IPS-18a (cell line): ENCODE results near the gene C17orf58.
"Not testable (repeated sequence)": the region's sequence is repeated elsewhere in the genome, so short reads cannot be mapped to it uniquely, and the experiment has no call there.

Experiments used
- H3K27ac ChIP-seq: one replicate; pipeline ENCODE4 v1.5.1; 2013; ENCODE audit warnings: low read length
- H3K27me3 ChIP-seq: one replicate; pipeline ENCODE4 v1.6.1; 2013; ENCODE audit warnings: mild to moderate bottlenecking, low read length; ENCODE audit not compliant: control insufficient read depth, insufficient read depth
- H3K36me3 ChIP-seq: one replicate; pipeline ENCODE4 v1.6.1; 2013; ENCODE audit warnings: low read depth, low read length; ENCODE audit not compliant: control insufficient read depth
- H3K4me1 ChIP-seq: one replicate; pipeline ENCODE4 v1.6.1; 2013; ENCODE audit warnings: low read depth, low read length; ENCODE audit not compliant: control insufficient read depth
- H3K4me3 ChIP-seq: one replicate; pipeline ENCODE4 v1.5.1; 2013; ENCODE audit warnings: low read length
- H3K9ac ChIP-seq: one replicate; pipeline ENCODE4 v1.6.1; 2013; ENCODE audit warnings: mild to moderate bottlenecking, low read length, moderate library complexity
- H3K9me3 ChIP-seq: one replicate; pipeline ENCODE4 v1.6.1; 2013; ENCODE audit warnings: low read depth, low read length; ENCODE audit not compliant: control insufficient read depth

C17orf58 gene

GRCh38 chr17:68020409-68020756, 24.1 kb upstream of the C17orf58 start:
- Histone ChIP-seq H3K27ac (peak overlapping the region; percentile 68), H3K9me3 (no peaks in the 10 kb centered on the region)

GRCh38 chr17:68019675-68020408, 23.6 kb upstream of the C17orf58 start:
- no peaks in the 10 kb centered on the region for H3K9me3 ChIP-seq
- H3K27me3 ChIP-seq: no peaks in the 10 kb centered on the region
- H3K4me3 ChIP-seq: peak overlapping the region; percentile 89
- H3K27ac ChIP-seq: peak overlapping the region; percentile 68
- no peaks in the 10 kb centered on the region for H3K36me3 ChIP-seq
- peaks cover 14% of the 10 kb centered on the region for H3K4me1 ChIP-seq
- peak overlapping the region; percentile 94 for H3K9ac ChIP-seq

More at GRCh38 chr17:68020409-68020756, 24.1 kb upstream of the C17orf58 start:
- Histone ChIP-seq H3K27me3 (no peaks in the 10 kb centered on the region), H3K4me3 (peak overlapping the region; percentile 89), H3K9ac (peak overlapping the region; percentile 94), H3K4me1 (peaks cover 14% of the 10 kb centered on the region), H3K36me3 (no peaks in the 10 kb centered on the region)

GRCh38 chr17:68019336-68019674, 23.0 kb upstream of the C17orf58 start:
- Histone ChIP-seq H3K27me3 (no peaks in the 10 kb centered on the region), H3K9me3 (no peaks in the 10 kb centered on the region), H3K27ac (no peak overlapping the region), H3K4me1 (peaks cover 14% of the 10 kb centered on the region), H3K36me3 (no peaks in the 10 kb centered on the region), H3K4me3 (peak overlapping the region; percentile 51), H3K9ac (no peak overlapping the region)

- H3K4me3 ChIP-seq, H3K27me3 ChIP-seq, H3K27ac ChIP-seq, H3K9ac ChIP-seq, H3K36me3 ChIP-seq, H3K9me3 ChIP-seq: not testable (repeated sequence)
- H3K4me1 ChIP-seq: peaks cover 14% of the 10 kb centered on the region
These were observed 22.2 kb upstream of the C17orf58 start for GRCh38 chr17:68018493-68018892.

GRCh38 chr17:68016838-68017237, 20.6 kb upstream of the C17orf58 start:
- Histone ChIP-seq H3K9ac (no peak overlapping the region), H3K9me3 (no peaks in the 10 kb centered on the region), H3K27ac (no peak overlapping the region), H3K4me3 (no peak overlapping the region), H3K27me3 (no peaks in the 10 kb centered on the region), H3K36me3 (no peaks in the 10 kb centered on the region), H3K4me1 (peaks cover 14% of the 10 kb centered on the region)

- H3K4me3 ChIP-seq: no peak overlapping the region
- peaks cover 8% of the 10 kb centered on the region for H3K4me1 ChIP-seq
- no peak overlapping the region for H3K9ac ChIP-seq
- H3K36me3 ChIP-seq: no peaks in the 10 kb centered on the region
- no peaks in the 10 kb centered on the region for H3K27me3 ChIP-seq
- no peak overlapping the region for H3K27ac ChIP-seq
- H3K9me3 ChIP-seq: no peaks in the 10 kb centered on the region
These were observed 18.9 kb upstream of the C17orf58 start for GRCh38 chr17:68015081-68015723.

GRCh38 chr17:68013385-68013784, 17.1 kb upstream of the C17orf58 start:
- Histone ChIP-seq H3K9ac (no peak overlapping the region), H3K27ac (no peak overlapping the region), H3K27me3 (no peaks in the 10 kb centered on the region), H3K36me3 (no peaks in the 10 kb centered on the region), H3K4me1 (peaks cover 3% of the 10 kb centered on the region), H3K4me3 (no peak overlapping the region), H3K9me3 (no peaks in the 10 kb centered on the region)

- Histone ChIP-seq H3K4me3 (no peak overlapping the region), H3K27ac (no peak overlapping the region), H3K27me3 (no peaks in the 10 kb centered on the region), H3K36me3 (no peaks in the 10 kb centered on the region), H3K9ac (no peak overlapping the region), H3K9me3 (no peaks in the 10 kb centered on the region), H3K4me1 (no peaks in the 10 kb centered on the region)
These were observed 15.0 kb upstream of the C17orf58 start for GRCh38 chr17:68011199-68011665.

GRCh38 chr17:68006797-68007196, 10.5 kb upstream of the C17orf58 start:
- Histone ChIP-seq H3K36me3 (no peaks in the 10 kb centered on the region), H3K4me3 (no peak overlapping the region), H3K27me3 (no peaks in the 10 kb centered on the region), H3K4me1 (no peaks in the 10 kb centered on the region), H3K27ac (no peak overlapping the region), H3K9ac (no peak overlapping the region), H3K9me3 (no peaks in the 10 kb centered on the region)

GRCh38 chr17:68004201-68004600, 7.9 kb upstream of the C17orf58 start:
- Histone ChIP-seq H3K27ac (no peak overlapping the region), H3K27me3 (no peaks in the 10 kb centered on the region), H3K9ac (no peak overlapping the region), H3K9me3 (no peaks in the 10 kb centered on the region), H3K4me3 (no peak overlapping the region), H3K4me1 (no peaks in the 10 kb centered on the region), H3K36me3 (no peaks in the 10 kb centered on the region)

- Histone ChIP-seq H3K4me1 (peaks cover 14% of the 10 kb centered on the region), H3K27me3 (peaks cover 26% of the 10 kb centered on the region), H3K36me3 (no peaks in the 10 kb centered on the region), H3K4me3 (no peak overlapping the region), H3K9me3 (no peaks in the 10 kb centered on the region), H3K9ac (no peak overlapping the region), H3K27ac (no peak overlapping the region)
These were observed 3.1 kb upstream of the C17orf58 start for GRCh38 chr17:67999291-67999911.
